RWPE2 (cell line): ENCODE results near the gene TMEM132D.

Experiments used
- ATAC-seq: fragments of 200-7000 bp; cut with Tn5 transposase; 3 replicates; pipeline ENCODE4 v1.9.1; 2021; ENCODE audit warnings: low read depth
- DNase-seq: peaks from one replicate; pipeline ENCODE4 v3.0.0-alpha.2; 2020; ENCODE audit warnings: low spot score
- H3K27ac ChIP-seq: fragments of 450-650 bp; 2 replicates; pipeline ENCODE4 v1.5.1; 2017; ENCODE audit warnings: mild to moderate bottlenecking; ENCODE audit not compliant: poor library complexity, severe bottlenecking
- H3K27me3 ChIP-seq: fragments of 250-450 bp; sonication (Bioruptor Pico); 2 replicates; pipeline ENCODE4 v1.5.1; 2021; ENCODE audit warnings: mild to moderate bottlenecking, moderate library complexity; ENCODE audit not compliant: insufficient read depth, poor library complexity, severe bottlenecking
- H3K36me3 ChIP-seq: fragments of 250-450 bp; sonication (Bioruptor Pico); 2 replicates; pipeline ENCODE4 v1.5.1; 2020; ENCODE audit warnings: low read depth, mild to moderate bottlenecking, moderate library complexity
- H3K4me1 ChIP-seq: fragments of 250-450 bp; sonication (Bioruptor Pico); 2 replicates; pipeline ENCODE4 v1.5.1; 2021; ENCODE audit warnings: mild to moderate bottlenecking, moderate library complexity; ENCODE audit not compliant: insufficient read depth, poor library complexity, severe bottlenecking
- H3K4me3 ChIP-seq: fragments of 250-450 bp; sonication (Bioruptor Pico); 2 replicates; pipeline ENCODE4 v1.5.1; 2021; ENCODE audit warnings: mild to moderate bottlenecking, moderate library complexity; ENCODE audit not compliant: severe bottlenecking
- H3K9me3 ChIP-seq: fragments of 250-450 bp; sonication (Bioruptor Pico); 2 replicates; pipeline ENCODE4 v1.5.1; 2021; ENCODE audit warnings: mild to moderate bottlenecking, moderate library complexity; ENCODE audit not compliant: severe bottlenecking
- TF ChIP-seq, protein P1 (sequence below): fragments of 450-650 bp; IDR thresholded peaks from one replicate; pipeline ENCODE4 v1.5.1; 2017; ENCODE audit warnings: mild to moderate bottlenecking, moderate library complexity; ENCODE audit not compliant: poor library complexity, severe bottlenecking

The TMEM132D gene

DNA sequence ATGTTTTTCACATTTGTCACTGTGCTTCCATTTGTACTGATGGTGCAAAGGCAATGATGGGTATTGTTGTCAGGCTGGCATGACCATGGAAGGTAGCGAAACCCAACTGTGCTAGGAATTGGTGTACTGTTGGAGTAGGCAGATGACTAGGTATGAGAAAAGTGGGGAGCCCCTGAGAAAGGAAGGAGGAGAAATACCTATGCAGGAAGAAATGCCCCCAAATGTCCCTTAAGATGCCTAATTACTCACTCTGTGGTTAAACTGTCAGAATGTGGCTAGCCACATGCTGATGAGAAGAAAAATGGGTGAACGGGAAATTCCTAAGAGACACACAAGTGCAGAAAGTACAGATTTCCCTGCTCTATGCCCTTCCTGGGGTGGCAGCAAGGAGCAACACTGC lies 339.1 kb downstream of the TMEM132D start:
- no peaks in the 10 kb centered on the region for H3K36me3 ChIP-seq
- no peaks in the 10 kb centered on the region for H3K27me3 ChIP-seq
- no peaks in the 10 kb centered on the region for H3K9me3 ChIP-seq
- H3K4me1 ChIP-seq = no peaks in the 10 kb centered on the region
- no peak for DNase-seq
- no peak overlapping the region for H3K4me3 ChIP-seq
- TF ChIP-seq, protein P1, sequence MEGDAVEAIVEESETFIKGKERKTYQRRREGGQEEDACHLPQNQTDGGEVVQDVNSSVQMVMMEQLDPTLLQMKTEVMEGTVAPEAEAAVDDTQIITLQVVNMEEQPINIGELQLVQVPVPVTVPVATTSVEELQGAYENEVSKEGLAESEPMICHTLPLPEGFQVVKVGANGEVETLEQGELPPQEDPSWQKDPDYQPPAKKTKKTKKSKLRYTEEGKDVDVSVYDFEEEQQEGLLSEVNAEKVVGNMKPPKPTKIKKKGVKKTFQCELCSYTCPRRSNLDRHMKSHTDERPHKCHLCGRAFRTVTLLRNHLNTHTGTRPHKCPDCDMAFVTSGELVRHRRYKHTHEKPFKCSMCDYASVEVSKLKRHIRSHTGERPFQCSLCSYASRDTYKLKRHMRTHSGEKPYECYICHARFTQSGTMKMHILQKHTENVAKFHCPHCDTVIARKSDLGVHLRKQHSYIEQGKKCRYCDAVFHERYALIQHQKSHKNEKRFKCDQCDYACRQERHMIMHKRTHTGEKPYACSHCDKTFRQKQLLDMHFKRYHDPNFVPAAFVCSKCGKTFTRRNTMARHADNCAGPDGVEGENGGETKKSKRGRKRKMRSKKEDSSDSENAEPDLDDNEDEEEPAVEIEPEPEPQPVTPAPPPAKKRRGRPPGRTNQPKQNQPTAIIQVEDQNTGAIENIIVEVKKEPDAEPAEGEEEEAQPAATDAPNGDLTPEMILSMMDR = no peak
- H3K27ac ChIP-seq = no peak overlapping the region
- no peak for ATAC-seq

DNA sequence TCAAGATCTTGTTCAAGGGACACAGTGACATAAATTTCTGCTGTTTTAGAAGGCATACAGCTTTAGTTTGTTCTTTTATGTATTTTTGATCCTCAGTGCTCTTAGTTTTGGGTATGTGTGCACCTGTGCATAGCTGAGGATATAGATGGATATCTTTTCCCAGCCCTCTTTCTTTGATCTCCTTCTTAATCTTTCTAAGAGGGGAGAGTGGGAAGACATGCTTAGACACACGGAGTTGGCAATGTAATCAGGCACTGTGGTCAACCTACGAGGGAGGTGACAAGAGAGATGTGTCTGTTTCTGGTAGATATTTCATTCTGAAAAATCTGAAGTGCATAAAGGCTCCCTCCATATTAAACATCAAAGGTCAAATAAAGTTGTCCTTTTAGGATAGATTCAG lies 340.6 kb downstream of the TMEM132D start:
- ATAC-seq = no peak
- H3K4me3 ChIP-seq = no peak overlapping the region
- no peaks in the 10 kb centered on the region for H3K9me3 ChIP-seq
- no peak for DNase-seq
- H3K36me3 ChIP-seq = no peaks in the 10 kb centered on the region
- H3K27ac ChIP-seq = no peak overlapping the region
- H3K4me1 ChIP-seq = no peaks in the 10 kb centered on the region
- no peaks in the 10 kb centered on the region for H3K27me3 ChIP-seq
- TF ChIP-seq, protein P1 = no peak

DNA sequence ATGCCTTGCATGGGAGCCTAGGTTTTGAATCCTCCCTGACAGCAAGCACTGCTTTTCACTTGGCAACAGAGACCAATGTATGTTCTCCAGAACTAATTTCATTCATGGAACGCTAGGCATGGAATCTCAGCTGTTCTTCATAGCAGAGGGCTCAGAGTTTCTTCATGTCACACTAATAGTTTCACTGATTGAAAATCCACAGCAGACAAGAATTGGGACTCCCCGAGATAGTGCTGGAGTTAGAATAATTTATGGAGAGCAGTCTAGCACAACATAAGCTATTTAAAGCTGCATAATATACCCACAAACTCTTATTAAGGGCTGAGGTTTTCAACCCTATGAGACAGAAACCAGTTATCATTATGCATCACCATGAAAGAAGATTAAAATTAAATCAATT lies 342.5 kb downstream of the TMEM132D start:
- DNase-seq = no peak
- ATAC-seq = no peak
- Histone ChIP-seq H3K36me3 (no peaks in the 10 kb centered on the region), H3K4me3 (no peak overlapping the region), H3K4me1 (no peaks in the 10 kb centered on the region), H3K9me3 (no peaks in the 10 kb centered on the region), H3K27me3 (no peaks in the 10 kb centered on the region), H3K27ac (no peak overlapping the region)
- TF ChIP-seq, protein P1 = no peak

DNA sequence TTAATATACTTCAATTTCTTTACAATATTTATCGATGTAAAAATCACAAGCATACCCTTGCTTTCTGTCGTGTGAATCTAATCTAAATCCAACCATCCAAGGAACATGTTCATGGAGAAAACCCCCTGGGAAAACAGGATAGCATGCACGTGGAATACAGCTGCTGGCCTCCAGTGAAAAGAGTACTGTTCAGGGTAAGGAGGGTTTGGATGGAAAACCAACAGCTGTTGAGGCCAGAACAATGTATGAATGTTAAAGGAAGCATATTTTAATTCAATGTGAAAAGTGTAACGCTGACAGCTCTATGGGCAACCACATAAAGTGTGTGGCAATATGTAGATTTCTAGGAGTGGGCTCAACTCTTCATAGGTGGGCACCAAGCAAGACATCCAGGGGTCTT lies 344.0 kb downstream of the TMEM132D start:
- H3K36me3 ChIP-seq = no peaks in the 10 kb centered on the region
- no peaks in the 10 kb centered on the region for H3K4me1 ChIP-seq
- H3K4me3 ChIP-seq = no peak overlapping the region
- no peak for ATAC-seq
- H3K9me3 ChIP-seq = no peaks in the 10 kb centered on the region
- H3K27ac ChIP-seq = no peak overlapping the region
- no peak for DNase-seq
- TF ChIP-seq, protein P1 = no peak
- H3K27me3 ChIP-seq = no peaks in the 10 kb centered on the region

DNA sequence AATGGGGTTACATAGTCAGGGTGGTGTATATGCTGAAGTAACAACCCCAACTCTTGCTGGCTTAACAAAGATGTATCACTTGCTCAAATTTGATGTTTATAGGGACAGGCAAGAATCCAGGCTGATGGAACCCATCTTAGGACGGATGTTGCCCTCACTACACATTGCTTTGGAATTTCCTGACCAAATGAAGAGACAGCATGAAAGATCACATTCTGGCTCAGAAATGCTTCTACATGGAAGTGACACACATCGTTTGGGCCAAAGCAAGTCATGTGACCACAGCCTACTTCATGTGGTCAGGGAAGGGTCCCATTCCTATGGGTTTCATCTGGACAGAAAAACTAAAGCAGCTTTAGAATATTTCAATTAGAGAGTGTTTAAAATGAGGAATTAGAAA lies 345.8 kb downstream of the TMEM132D start:
- Histone ChIP-seq H3K9me3 (no peaks in the 10 kb centered on the region), H3K4me3 (no peak overlapping the region), H3K36me3 (no peaks in the 10 kb centered on the region), H3K4me1 (no peaks in the 10 kb centered on the region), H3K27me3 (no peaks in the 10 kb centered on the region), H3K27ac (no peak overlapping the region)
- DNase-seq (no peak), ATAC-seq (no peak)
- TF ChIP-seq, protein P1 = no peak
